Uterus (tissue), 4 donors: ENCODE measurements around the gene FMN1. TPM values are rescaled to one million over a fixed set of nuclear protein-coding genes. Genes with fewer than 3 reads are reported as not detected.

Source experiments
- DNase-seq, 2 donors: peaks; one replicate each; pipeline ENCODE4 v3.0.0-alpha.2; 2019 to 2020
- H3K27ac ChIP-seq, 2 donors: fragments of 200-600 bp; sonication (generic); 1 replicate in 1 of 2; 2 replicates in 1 of 2; pipeline ENCODE4 v1.5.1; 2016 to 2018
- H3K27me3 ChIP-seq, 2 donors: fragments of 200-600 bp; sonication (generic); one replicate each; pipeline ENCODE4 v1.5.1; 2018 to 2019; ENCODE audit warnings: control low read depth in 1 of 2
- H3K36me3 ChIP-seq, 2 donors: fragments of 200-600 bp; sonication (generic); one replicate each; pipeline ENCODE4 v1.5.1; 2019; ENCODE audit warnings: control low read depth in 1 of 2
- H3K4me1 ChIP-seq, 2 donors: fragments of 200-600 bp; sonication (generic); one replicate each; pipeline ENCODE4 v1.5.1; 2018 to 2019; ENCODE audit warnings: control low read depth in 1 of 2
- H3K4me3 ChIP-seq, 2 donors: fragments of 200-600 bp; sonication (generic); 1 replicate in 1 of 2; 2 replicates in 1 of 2; pipeline ENCODE4 v1.5.1; 2018 to 2019; ENCODE audit warnings: mild to moderate bottlenecking in 1 of 2
- H3K9me3 ChIP-seq, 2 donors: fragments of 200-600 bp; sonication (generic); one replicate each; pipeline ENCODE4 v1.5.1; 2019; ENCODE audit warnings: control low read depth in 1 of 2
- CTCF ChIP-seq, 4 experiments: fragments of 200-600 bp in 2 of 4; fragments of 450-650 bp in 2 of 4; sonication (generic) in 2 of 4; IDR thresholded peaks; one replicate each; pipeline ENCODE4 v1.5.1; 2016 to 2019; ENCODE audit warnings: antibody characterized with exemption in 4 of 4, mild to moderate bottlenecking in 2 of 4, moderate library complexity in 1 of 4
- POLR2A ChIP-seq, 2 donors: fragments of 450-650 bp; IDR thresholded peaks; one replicate each; pipeline ENCODE4 v1.6.1; 2016; ENCODE audit warnings: antibody characterized with exemption in 2 of 2, mild to moderate bottlenecking in 1 of 2, moderate library complexity in 1 of 2
- intact Hi-C: fragments of 100-400 bp; cut with DNase I; formaldehyde crosslinking; loops from one replicate; pipeline ENCODE4 v1.15.1; 2023; ENCODE audit warnings: low total_unique reads
- total RNA-seq, 4 donors: library from RNA; depleted of rRNA in 3 of 4; stranded (reverse); fragments of >200 nt in 3 of 4; gene quantifications; one replicate each; pipeline versions ENCODE4 v1.1.0 to v1.2.4, GENCODE V29; 2014 to 2023
- donor health status: DM: yes; HTN: yes; CAD: no.

Gene FMN1
- total RNA-seq, 4 donors from 2014 or later: 1.3 to 9.3 (median 5.0) TPM

DNA sequence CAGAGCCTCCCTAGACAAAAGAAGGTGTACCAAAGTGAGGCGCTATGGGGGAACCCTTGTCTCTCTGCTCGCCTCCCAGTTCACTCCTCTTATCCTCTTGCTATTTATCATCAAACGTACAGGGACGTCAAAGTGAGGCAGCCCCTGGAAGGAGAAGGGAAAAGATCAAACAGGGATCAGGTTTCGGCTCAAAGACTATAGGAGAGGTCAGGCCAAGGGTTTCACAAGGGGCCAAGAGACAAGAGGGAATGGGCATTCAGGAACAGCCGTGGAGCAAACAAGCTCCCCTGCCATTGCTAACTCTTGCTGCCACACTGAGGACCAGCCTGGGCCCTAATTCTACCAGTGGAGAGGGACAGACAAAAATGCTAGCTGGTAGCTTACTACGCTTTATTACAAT, 308.1 kb downstream of the FMN1 start:
- no peak for DNase-seq
- Histone ChIP-seq H3K27me3 (no peaks in the 10 kb centered on the region), H3K4me3 (no peak overlapping the region), H3K4me1 (no peaks in the 10 kb centered on the region), H3K36me3 (no peaks in the 10 kb centered on the region), H3K9me3 (no peaks in the 10 kb centered on the region), H3K27ac (peak overlapping the region in 1 of 2 donors; percentile 43)
- TF ChIP-seq POLR2A (IDR thresholded peaks at IDR 0.05): no peak
- TF ChIP-seq CTCF (IDR thresholded peaks at IDR 0.05): no peak
- intact Hi-C loops: no loop called here

DNA sequence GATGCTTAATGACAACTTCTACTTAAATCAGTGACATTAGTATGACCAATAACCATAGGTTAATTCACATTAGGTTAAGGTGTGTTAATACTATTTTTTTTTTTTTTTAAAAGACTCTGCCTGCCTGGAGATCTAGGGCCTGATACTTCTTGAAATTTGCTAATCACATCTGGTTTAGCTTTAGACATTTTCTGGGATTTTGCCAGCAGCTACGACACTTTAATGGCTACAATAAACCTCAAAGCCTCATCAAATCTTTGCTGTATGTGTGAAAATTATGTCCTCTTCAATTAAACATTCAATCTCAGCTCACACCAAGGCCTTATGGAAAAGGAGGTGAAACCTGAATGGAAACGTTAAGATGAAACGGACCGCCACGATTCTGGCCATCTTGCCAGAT, 308.8 kb downstream of the FMN1 start:
- intact Hi-C loops: no loop called here
- H3K4me1 ChIP-seq: no peaks in the 10 kb centered on the region
- H3K4me3 ChIP-seq: no peak overlapping the region
- DNase-seq: no peak
- H3K36me3 ChIP-seq: no peaks in the 10 kb centered on the region
- H3K27me3 ChIP-seq: no peaks in the 10 kb centered on the region
- TF ChIP-seq CTCF (IDR thresholded peaks at IDR 0.05): no peak
- TF ChIP-seq POLR2A (IDR thresholded peaks at IDR 0.05): no peak
- H3K27ac ChIP-seq: peak overlapping the region in 1 of 2 donors; percentile 5
- no peaks in the 10 kb centered on the region for H3K9me3 ChIP-seq

DNA sequence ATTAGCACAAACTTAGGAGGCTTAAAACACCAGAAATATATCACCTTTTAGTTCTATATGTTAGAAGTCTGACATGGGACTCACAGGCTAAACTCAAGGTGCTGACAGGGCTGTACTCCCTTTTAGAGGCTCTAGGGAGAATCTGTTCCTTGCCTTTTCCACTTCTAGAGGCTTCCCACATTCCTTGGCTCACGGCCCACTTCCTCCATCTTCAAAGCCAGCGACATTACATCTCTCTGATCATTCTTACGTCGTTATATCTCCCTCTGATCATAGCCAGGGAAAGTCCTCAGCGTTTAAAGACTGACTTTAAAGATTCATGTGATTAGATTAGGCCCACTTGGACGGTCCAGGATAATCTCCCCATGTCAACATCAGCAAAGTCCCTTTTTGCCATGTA, 310.4 kb downstream of the FMN1 start:
- no peak for TF ChIP-seq CTCF (IDR thresholded peaks at IDR 0.05)
- no peaks in the 10 kb centered on the region for H3K9me3 ChIP-seq
- no peak for DNase-seq
- no peaks in the 10 kb centered on the region for H3K36me3 ChIP-seq
- intact Hi-C loops: no loop called here
- H3K4me3 ChIP-seq: no peak overlapping the region
- peak overlapping the region in 1 of 2 donors; percentile 18 for H3K27ac ChIP-seq
- no peaks in the 10 kb centered on the region for H3K4me1 ChIP-seq
- H3K27me3 ChIP-seq: no peaks in the 10 kb centered on the region

- no peaks in the 10 kb centered on the region for H3K9me3 ChIP-seq
- H3K4me1 ChIP-seq: no peaks in the 10 kb centered on the region
- no peak overlapping the region for H3K27ac ChIP-seq
- no peak for DNase-seq
- no peaks in the 10 kb centered on the region for H3K27me3 ChIP-seq
- intact Hi-C loops: no loop called here
- no peak for TF ChIP-seq POLR2A (IDR thresholded peaks at IDR 0.05)
- TF ChIP-seq CTCF (IDR thresholded peaks at IDR 0.05): no peak
- no peak overlapping the region for H3K4me3 ChIP-seq
- no peaks in the 10 kb centered on the region for H3K36me3 ChIP-seq
These were observed 311.6 kb downstream of the FMN1 start for GRCh38 chr15:32882955-32883354.

DNA sequence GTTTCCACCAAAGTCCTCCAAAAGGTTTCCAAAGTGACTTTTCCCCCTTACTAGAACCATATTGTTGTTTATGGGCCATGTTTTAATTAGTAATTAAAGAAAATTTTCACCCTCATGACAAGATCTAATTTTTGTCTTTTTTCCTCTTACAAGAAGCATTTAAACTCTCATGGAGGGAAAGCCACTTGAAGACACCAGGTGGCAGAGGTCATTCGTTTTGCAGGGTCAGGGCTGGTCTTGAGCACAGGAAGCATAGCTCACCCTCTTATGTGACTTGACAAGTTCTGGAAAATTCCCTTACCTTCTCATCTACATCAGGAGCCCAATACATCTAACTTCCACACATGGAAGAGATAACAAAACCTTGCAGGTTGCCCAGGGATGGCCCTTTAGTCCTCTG, 313.0 kb downstream of the FMN1 start:
- Histone ChIP-seq H3K4me1 (no peaks in the 10 kb centered on the region), H3K36me3 (no peaks in the 10 kb centered on the region), H3K4me3 (no peak overlapping the region), H3K9me3 (no peaks in the 10 kb centered on the region), H3K27ac (no peak overlapping the region), H3K27me3 (no peaks in the 10 kb centered on the region)
- DNase-seq: no peak
- no peak for TF ChIP-seq CTCF (IDR thresholded peaks at IDR 0.05)
- no peak for TF ChIP-seq POLR2A (IDR thresholded peaks at IDR 0.05)
- intact Hi-C loops: no loop called here
